GM12801 (cell line): Measurements from ENCODE around the gene C5AR1.

Experiments used
- TF ChIP-seq, protein P1 (sequence below): IDR thresholded peaks from one replicate; pipeline ENCODE4 v1.5.1; 2011; ENCODE audit warnings: control low read depth; ENCODE audit not compliant: insufficient read length; ENCODE audit errors: extremely low read depth

Gene C5AR1

DNA sequence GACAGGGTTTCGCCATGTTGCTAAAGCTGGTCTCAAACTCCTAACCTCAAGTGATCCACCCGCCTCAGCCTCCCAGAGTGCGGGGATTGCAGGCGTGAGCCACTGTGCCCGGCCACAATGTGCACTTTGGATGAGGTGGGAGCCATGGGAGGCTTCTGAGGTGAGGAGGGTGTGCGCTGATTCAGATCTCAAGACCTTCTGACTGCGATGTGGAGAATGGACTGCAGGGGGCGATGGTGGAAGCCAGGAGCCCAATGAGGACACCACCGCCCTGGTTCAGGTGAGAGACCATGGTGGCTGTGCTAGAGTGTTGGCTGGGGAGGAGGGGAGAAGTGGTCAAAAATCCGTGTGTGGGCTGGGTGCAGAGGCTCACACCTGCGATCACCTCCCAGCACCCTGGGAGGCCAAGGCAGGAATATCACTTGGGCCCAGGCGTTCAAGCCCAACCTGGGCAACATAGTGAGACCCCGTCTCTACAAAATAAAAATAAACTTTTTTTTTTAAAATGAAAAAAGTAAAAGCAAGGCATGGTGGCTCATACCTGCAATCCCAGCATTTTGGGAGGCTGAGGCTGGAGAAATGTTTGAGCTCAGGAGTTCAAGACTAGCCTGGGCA lies 29.4 kb upstream of the C5AR1 start:
- TF ChIP-seq, protein P1, sequence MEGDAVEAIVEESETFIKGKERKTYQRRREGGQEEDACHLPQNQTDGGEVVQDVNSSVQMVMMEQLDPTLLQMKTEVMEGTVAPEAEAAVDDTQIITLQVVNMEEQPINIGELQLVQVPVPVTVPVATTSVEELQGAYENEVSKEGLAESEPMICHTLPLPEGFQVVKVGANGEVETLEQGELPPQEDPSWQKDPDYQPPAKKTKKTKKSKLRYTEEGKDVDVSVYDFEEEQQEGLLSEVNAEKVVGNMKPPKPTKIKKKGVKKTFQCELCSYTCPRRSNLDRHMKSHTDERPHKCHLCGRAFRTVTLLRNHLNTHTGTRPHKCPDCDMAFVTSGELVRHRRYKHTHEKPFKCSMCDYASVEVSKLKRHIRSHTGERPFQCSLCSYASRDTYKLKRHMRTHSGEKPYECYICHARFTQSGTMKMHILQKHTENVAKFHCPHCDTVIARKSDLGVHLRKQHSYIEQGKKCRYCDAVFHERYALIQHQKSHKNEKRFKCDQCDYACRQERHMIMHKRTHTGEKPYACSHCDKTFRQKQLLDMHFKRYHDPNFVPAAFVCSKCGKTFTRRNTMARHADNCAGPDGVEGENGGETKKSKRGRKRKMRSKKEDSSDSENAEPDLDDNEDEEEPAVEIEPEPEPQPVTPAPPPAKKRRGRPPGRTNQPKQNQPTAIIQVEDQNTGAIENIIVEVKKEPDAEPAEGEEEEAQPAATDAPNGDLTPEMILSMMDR: no peak

DNA sequence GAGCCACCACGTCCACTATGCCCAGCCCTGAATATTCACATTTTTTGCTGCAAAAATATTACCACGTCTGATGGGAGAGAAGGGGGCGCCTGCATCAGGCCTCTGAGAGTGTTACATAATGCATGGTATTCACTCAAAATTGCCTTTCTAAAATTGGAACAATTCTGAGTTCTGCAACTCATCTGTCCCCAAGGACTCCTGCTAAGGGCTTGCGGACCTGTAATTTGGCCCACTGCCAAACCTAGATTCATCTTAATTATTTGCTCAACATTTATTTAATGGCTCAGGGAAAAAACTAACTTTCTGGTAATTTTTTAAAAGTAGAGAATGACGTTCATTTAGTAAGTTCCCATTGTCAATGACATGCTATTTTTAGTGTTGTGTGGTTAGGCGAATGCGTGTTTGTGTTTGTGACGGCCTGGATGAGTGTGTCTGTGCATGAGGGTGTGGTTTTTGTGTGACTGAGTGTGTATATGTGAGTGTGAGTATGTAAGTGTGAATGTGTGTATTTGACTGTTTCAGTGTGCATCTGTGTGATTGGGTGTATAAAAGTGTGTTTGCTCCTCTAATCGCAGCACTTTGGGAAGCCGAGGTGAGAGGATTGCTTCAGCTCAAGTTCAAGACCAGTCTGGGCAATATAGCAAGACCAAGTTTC lies 26.1 kb upstream of the C5AR1 start:
- TF ChIP-seq, protein P1: no peak

DNA sequence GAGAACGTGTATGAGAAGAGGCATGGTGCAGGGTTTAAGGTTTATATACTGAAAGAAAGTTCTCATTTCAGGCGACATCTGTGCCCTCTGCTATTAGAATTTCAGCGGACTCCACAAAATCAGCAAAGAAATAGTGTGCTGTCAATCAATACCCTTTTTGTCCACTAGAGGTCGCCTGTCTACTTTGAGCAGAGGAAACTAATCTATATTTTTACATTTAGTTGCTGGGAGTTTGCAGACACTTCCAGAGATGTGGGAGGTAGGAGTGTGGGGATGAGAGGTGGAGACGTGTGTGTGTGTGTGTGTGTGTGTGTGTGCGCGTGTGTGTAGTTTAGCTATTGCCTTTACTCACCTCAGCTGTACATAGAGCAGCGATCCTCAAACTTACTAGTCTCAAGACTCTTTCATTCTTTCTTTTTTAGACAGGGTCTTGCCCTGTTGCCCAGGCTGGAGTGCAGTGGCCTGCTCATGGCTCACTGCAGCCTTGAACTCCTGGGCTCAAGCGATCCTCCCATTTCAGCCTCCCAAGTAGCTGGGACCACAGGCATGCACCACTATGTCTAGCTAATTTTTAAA lies 25.2 kb upstream of the C5AR1 start:
- TF ChIP-seq, protein P1: peak; percentile 75

DNA sequence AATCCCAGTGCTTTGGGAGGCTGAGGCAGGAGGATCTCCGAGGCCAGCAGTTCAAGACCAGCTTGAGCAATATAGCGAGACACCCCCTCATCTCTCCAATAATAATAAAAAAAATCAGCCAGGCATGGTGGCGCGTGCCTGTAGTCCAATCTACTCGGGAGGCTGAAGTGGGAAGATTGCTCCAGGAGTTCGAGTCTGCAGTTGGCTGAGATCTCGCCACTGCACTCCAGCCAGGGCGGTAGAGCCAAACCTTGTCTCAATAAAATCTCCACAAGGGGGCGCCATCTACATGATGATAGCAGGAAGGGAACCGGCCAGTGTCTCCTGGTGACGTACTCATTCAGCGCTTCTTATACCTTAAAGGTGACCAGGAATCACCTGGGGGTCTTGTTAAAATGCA lies 13.6 kb upstream of the C5AR1 start:
- TF ChIP-seq, protein P1: no peak

DNA sequence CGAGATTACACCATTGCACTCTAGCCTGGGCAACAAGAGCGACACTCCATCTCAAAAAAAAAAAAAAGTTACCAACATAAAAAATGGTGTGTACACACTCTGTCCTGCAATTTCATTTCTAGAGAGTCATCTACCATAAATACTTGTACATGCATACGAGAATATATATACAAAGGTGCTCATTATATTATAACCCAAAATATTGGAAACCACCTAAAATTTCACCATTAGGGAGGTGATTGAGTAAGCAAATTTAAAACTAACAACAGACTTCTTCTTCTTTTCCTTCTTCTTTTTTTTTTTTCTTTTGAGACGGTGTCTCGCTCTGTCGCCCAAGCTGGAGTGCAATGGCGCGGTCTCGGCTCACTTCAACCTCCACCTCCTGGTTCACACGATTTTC lies 7.4 kb upstream of the C5AR1 start:
- TF ChIP-seq, protein P1: no peak

DNA sequence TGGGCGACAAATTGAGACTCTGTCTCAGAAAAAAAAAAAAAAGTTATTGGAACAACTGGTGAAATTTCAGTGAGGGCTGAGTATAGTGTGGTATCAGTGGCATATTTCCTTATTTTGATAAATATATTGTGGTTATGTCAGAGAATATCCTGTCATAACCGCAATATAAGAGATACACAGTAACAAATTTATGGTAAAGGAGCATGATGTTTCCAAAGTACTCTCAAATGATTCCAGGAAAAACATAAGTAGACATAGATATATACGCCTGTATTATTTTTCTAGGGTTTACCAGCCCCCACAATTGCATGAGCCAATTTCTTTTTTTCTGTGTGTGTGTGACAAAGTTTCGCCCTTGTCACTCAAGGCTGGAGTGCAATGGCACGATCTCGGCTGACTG lies 5.7 kb upstream of the C5AR1 start:
- TF ChIP-seq, protein P1: no peak

DNA sequence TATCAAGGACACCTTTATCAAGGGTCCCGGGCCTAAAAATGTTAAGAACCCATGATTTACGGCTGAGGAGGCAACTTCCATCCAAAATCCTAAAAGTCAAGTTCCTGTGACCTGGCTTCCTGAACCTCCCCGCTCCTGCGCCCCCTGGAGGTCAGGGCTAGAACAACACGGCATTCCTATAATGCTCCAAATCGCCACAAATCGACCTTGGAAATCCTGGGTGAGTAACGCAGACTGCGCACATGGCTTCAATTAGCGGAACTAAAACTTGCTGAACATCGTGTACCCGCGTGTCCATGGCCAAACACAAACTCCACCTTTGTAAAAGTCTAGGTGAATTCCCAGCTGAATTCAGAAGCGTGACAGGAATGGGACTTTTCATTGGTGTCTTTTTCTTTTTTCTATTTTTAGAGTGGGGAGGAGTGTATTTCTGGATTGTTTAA lies 4.3 kb upstream of the C5AR1 start:
- TF ChIP-seq, protein P1: peak; percentile 70
